ENCODE results near the gene FBXL19. TPM values are rescaled to one million over a fixed set of nuclear protein-coding genes. Genes with fewer than 3 reads are reported as not detected.

FBXL19 gene
- polyA plus RNA-seq, 1 donor from 2014 or later = 99.6 TPM

- H3F3A ChIP-seq (ENCODE audit: insufficient read depth, low read length, poor library complexity, severe bottlenecking) = no peaks in the 10 kb centered on the region
- H3K9me3 ChIP-seq (ENCODE audit: low read length) = no peaks in the 10 kb centered on the region
- no peak overlapping the region for H3K4me2 ChIP-seq (ENCODE audit: low read length)
- no peaks in the 10 kb centered on the region for H3K36me3 ChIP-seq (ENCODE audit: insufficient read depth, low read length)
- H3K27ac ChIP-seq (ENCODE audit: low read length) = no peak overlapping the region
- no peaks in the 10 kb centered on the region for H3K79me2 ChIP-seq (replicated peaks; ENCODE audit: insufficient read depth, low read length)
- H4K20me1 ChIP-seq (ENCODE audit: insufficient read depth) = no peaks in the 10 kb centered on the region
- no peak for TF ChIP-seq POLR2AphosphoS5 (IDR thresholded peaks at IDR 0.05)
- no peak for TF ChIP-seq MXI1 (conservative IDR thresholded peaks at IDR 0.05; ENCODE audit: poor library complexity, severe bottlenecking)
- no peak for TF ChIP-seq SMC3 (conservative IDR thresholded peaks at IDR 0.05; ENCODE audit: poor library complexity)
- TF ChIP-seq EZH2 (IDR thresholded peaks at IDR 0.05; ENCODE audit: borderline replicate concordance, insufficient read depth, low read length, poor library complexity, severe bottlenecking) = no peak
- TF ChIP-seq TAF1 (IDR thresholded peaks at IDR 0.05; ENCODE audit: low read depth) = no peak
- TF ChIP-seq REST (IDR thresholded peaks at IDR 0.05; ENCODE audit: borderline replicate concordance) = no peak
- no peak for TF ChIP-seq CTCF (IDR thresholded peaks at IDR 0.05; ENCODE audit: poor library complexity, severe bottlenecking)
- TF ChIP-seq EP300 (conservative IDR thresholded peaks at IDR 0.05; ENCODE audit: poor library complexity, severe bottlenecking) = no peak
- TF ChIP-seq RAD21 (conservative IDR thresholded peaks at IDR 0.05) = no peak
- no peak overlapping the region for H2AFZ ChIP-seq (ENCODE audit: low read depth, low read length)
- no peak overlapping the region for H3K4me3 ChIP-seq (ENCODE audit: low read length)
- H3K9ac ChIP-seq (ENCODE audit: low read length) = peak overlapping the region; percentile 23
- H3K27me3 ChIP-seq (ENCODE audit: insufficient read depth, low read depth, low read length) = no peaks in the 10 kb centered on the region
- no peaks in the 10 kb centered on the region for H3K9me2 ChIP-seq (ENCODE audit: insufficient read depth, low read length)
Observed at GRCh38 chr16:30901201-30902028, 22.0 kb upstream of the FBXL19 start.

GRCh38 chr16:30902029-30902972, 21.1 kb upstream of the FBXL19 start:
- H3K9me3 ChIP-seq (ENCODE audit: low read length) = no peaks in the 10 kb centered on the region
- no peaks in the 10 kb centered on the region for H3K27me3 ChIP-seq (ENCODE audit: insufficient read depth, low read depth, low read length)
- TF ChIP-seq RAD21 (conservative IDR thresholded peaks at IDR 0.05) = no peak
- TF ChIP-seq CTCF (IDR thresholded peaks at IDR 0.05; ENCODE audit: poor library complexity, severe bottlenecking) = no peak
- no peak for TF ChIP-seq REST (IDR thresholded peaks at IDR 0.05; ENCODE audit: borderline replicate concordance)
- no peak for TF ChIP-seq MXI1 (conservative IDR thresholded peaks at IDR 0.05; ENCODE audit: poor library complexity, severe bottlenecking)
- H2AFZ ChIP-seq (ENCODE audit: low read depth, low read length) = no peak overlapping the region
- no peaks in the 10 kb centered on the region for H3K36me3 ChIP-seq (ENCODE audit: insufficient read depth, low read length)
- no peaks in the 10 kb centered on the region for H3K9me2 ChIP-seq (ENCODE audit: insufficient read depth, low read length)
- no peaks in the 10 kb centered on the region for H3K79me2 ChIP-seq (replicated peaks; ENCODE audit: insufficient read depth, low read length)
- no peaks in the 10 kb centered on the region for H4K20me1 ChIP-seq (ENCODE audit: insufficient read depth)
- peak overlapping the region; percentile 23 for H3K9ac ChIP-seq (ENCODE audit: low read length)
- no peak overlapping the region for H3K27ac ChIP-seq (ENCODE audit: low read length)
- no peak overlapping the region for H3K4me3 ChIP-seq (ENCODE audit: low read length)
- no peaks in the 10 kb centered on the region for H3F3A ChIP-seq (ENCODE audit: insufficient read depth, low read length, poor library complexity, severe bottlenecking)
- no peak overlapping the region for H3K4me2 ChIP-seq (ENCODE audit: low read length)

Data from neural cell (in vitro differentiated cells).